Mesendoderm (in vitro differentiated cells): ENCODE data around the gene PEX10.

Experiments used
- DNase-seq: peaks from one replicate; pipeline ENCODE4 v3.0.0; 2013
- H2AK5ac ChIP-seq: 2 replicates; pipeline ENCODE4 v1.6.1; 2013; ENCODE audit warnings: low read length, inconsistent platforms
- H2BK120ac ChIP-seq: 2 replicates; pipeline ENCODE4 v1.6.1; 2013; ENCODE audit warnings: low read depth, mild to moderate bottlenecking, low read length, moderate library complexity, mixed read lengths
- H2BK15ac ChIP-seq: replicated peaks from 2 replicates; pipeline ENCODE4 v1.6.1; 2013; ENCODE audit warnings: low read depth, mild to moderate bottlenecking, moderate library complexity
- H2BK5ac ChIP-seq: 2 replicates; pipeline ENCODE4 v1.6.1; 2013; ENCODE audit warnings: low read length, inconsistent platforms
- H3K18ac ChIP-seq: 2 replicates; pipeline ENCODE4 v1.6.1; 2013; ENCODE audit warnings: mild to moderate bottlenecking, low read length, mixed read lengths
- H3K23ac ChIP-seq: one replicate; pipeline ENCODE4 v1.6.1; 2013; ENCODE audit warnings: low read length
- H3K27ac ChIP-seq: 2 replicates; pipeline ENCODE4 v1.5.1; 2013; ENCODE audit warnings: low read depth, mild to moderate bottlenecking, inconsistent platforms, low read length, moderate library complexity
- H3K27me3 ChIP-seq: 2 replicates; pipeline ENCODE4 v1.6.1; 2013; ENCODE audit warnings: low read length, control low read depth, mild to moderate bottlenecking, inconsistent platforms; ENCODE audit not compliant: insufficient read depth, poor library complexity
- H3K36me3 ChIP-seq: 2 replicates; pipeline ENCODE4 v1.6.1; 2013; ENCODE audit warnings: low read length, inconsistent platforms; ENCODE audit not compliant: control insufficient read depth, insufficient read depth
- H3K4ac ChIP-seq: one replicate; pipeline ENCODE4 v1.6.1; 2013; ENCODE audit warnings: low read depth, mild to moderate bottlenecking, low read length, moderate library complexity
- H3K4me1 ChIP-seq: 2 replicates; pipeline ENCODE4 v1.6.1; 2013; ENCODE audit warnings: low read depth, low read length, inconsistent platforms; ENCODE audit not compliant: control insufficient read depth
- H3K4me2 ChIP-seq: 2 replicates; pipeline ENCODE4 v1.6.1; 2013; ENCODE audit warnings: low read length
- H3K4me3 ChIP-seq: 2 replicates; pipeline ENCODE4 v1.5.1; 2013; ENCODE audit warnings: mild to moderate bottlenecking, low read length
- H3K56ac ChIP-seq: one replicate; pipeline ENCODE4 v1.6.1; 2013; ENCODE audit warnings: low read length
- H3K79me1 ChIP-seq: 2 replicates; pipeline ENCODE4 v1.6.1; 2013; ENCODE audit warnings: low read length, inconsistent platforms
- H3K79me2 ChIP-seq: 2 replicates; pipeline ENCODE4 v1.6.1; 2013; ENCODE audit warnings: mild to moderate bottlenecking, low read length; ENCODE audit not compliant: control insufficient read depth, insufficient read depth
- H3K9ac ChIP-seq: 2 replicates; pipeline ENCODE4 v1.6.1; 2013; ENCODE audit warnings: low read length, inconsistent platforms
- H4K5ac ChIP-seq: one replicate; pipeline ENCODE4 v1.6.1; 2013; ENCODE audit warnings: low read length
- H4K8ac ChIP-seq: one replicate; pipeline ENCODE4 v1.6.1; 2013; ENCODE audit warnings: low read depth, mild to moderate bottlenecking, control low read depth, low read length, moderate library complexity
- WGBS: extraction: QIAGEN DNeasy Blood & Tissue Kit; methylation state at CpG from one replicate; pipeline ENCODE4 v1.1.7; 2013; ENCODE audit warnings: low lambda C conversion rate, missing lambda C conversion rate; ENCODE audit not compliant: insufficient coverage; ENCODE audit errors: extremely low coverage; 5-methylcytosine and 5-hydroxymethylcytosine counted together

The PEX10 gene

DNA sequence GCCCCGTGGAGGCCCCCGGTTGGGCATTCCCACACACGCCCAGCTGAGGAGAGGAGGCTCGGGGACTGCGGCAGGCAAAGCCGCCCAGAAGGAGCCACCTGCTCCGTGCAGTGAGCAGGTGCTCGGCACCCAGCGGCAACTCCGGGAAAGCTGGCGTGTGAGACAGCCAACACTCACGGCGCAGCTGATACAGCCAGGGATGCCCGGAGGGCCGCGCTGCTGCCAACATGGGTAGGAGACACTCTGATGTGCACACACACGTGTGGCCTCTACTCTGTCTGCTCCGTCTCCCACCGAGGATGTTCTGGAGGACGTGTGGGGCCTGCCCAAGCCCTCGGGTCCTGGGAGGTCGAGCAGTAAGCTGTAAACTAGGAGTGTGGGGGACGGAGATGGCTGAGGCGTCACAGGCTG is 33.9 kb downstream of the PEX10 start:
- no CpG with 5 or more reads among the region's 24 CpGs for WGBS

DNA sequence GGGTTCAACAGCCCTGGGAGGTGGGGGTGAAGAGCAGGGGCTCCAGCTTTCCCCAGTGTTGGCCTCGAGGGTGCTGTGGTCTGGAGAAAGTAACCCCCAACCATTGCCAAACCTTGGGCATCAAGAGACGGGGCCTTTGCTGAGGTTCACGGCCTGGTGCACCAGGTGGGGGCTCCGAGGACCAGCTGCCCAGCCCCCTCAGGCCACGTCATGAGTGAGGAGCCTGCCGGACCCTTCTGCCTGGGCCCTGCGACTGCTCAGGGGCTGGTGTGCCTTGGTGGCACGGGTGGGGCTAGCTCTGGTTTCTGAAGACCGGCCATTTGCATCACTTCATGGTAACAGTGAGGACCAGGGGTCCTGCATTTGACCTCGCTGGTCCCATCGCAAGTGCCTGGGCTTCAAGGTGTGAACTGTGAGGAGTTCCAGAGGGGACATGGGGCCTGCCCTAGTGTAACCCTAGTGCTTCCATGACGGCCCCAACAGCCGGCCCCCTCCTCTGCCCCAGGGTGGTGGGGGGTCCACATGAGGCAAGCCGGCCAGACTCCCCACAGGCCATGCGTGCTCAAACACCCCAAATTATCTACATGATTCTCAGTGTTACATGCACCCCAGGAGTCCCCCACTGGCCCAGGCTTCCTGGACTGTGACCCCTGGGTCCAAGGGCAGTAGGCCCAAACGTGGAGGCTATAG is 34.5 kb downstream of the PEX10 start:
- Histone ChIP-seq H3K4ac (no peak overlapping the region), H3K18ac (no peak overlapping the region), H2BK15ac (no peak overlapping the region), H3K27me3 (no peaks in the 10 kb centered on the region), H3K4me3 (no peak overlapping the region), H3K79me2 (no peaks in the 10 kb centered on the region), H3K4me2 (no peak overlapping the region), H3K36me3 (no peaks in the 10 kb centered on the region), H2BK5ac (no peak overlapping the region), H4K5ac (no peak overlapping the region), H4K8ac (no peak overlapping the region), H3K79me1 (no peaks in the 10 kb centered on the region), H3K4me1 (no peaks in the 10 kb centered on the region), H2BK120ac (no peak overlapping the region), H3K56ac (no peak overlapping the region), H2AK5ac (no peak overlapping the region), H3K23ac (no peak overlapping the region), H3K27ac (no peak overlapping the region), H3K9ac (no peak overlapping the region)
- no peak for DNase-seq
- no CpG with 5 or more reads among the region's 16 CpGs for WGBS

More for the DNA sequence above, 33.9 kb downstream of the PEX10 start:
- no peaks in the 10 kb centered on the region for H3K36me3 ChIP-seq
- H3K79me2 ChIP-seq: no peaks in the 10 kb centered on the region
- no peak overlapping the region for H2BK15ac ChIP-seq
- no peak overlapping the region for H3K4me3 ChIP-seq
- DNase-seq: no peak
- H3K79me1 ChIP-seq: no peaks in the 10 kb centered on the region
- no peak overlapping the region for H3K23ac ChIP-seq
- no peak overlapping the region for H3K4me2 ChIP-seq
- no peak overlapping the region for H2AK5ac ChIP-seq
- H3K4me1 ChIP-seq: no peaks in the 10 kb centered on the region
- H3K27me3 ChIP-seq: no peaks in the 10 kb centered on the region
- H4K5ac ChIP-seq: no peak overlapping the region
- no peak overlapping the region for H3K18ac ChIP-seq
- H3K9ac ChIP-seq: no peak overlapping the region
- no peak overlapping the region for H4K8ac ChIP-seq
- no peak overlapping the region for H3K56ac ChIP-seq
- H3K4ac ChIP-seq: no peak overlapping the region
- H2BK120ac ChIP-seq: no peak overlapping the region
- no peak overlapping the region for H2BK5ac ChIP-seq
- no peak overlapping the region for H3K27ac ChIP-seq

DNA sequence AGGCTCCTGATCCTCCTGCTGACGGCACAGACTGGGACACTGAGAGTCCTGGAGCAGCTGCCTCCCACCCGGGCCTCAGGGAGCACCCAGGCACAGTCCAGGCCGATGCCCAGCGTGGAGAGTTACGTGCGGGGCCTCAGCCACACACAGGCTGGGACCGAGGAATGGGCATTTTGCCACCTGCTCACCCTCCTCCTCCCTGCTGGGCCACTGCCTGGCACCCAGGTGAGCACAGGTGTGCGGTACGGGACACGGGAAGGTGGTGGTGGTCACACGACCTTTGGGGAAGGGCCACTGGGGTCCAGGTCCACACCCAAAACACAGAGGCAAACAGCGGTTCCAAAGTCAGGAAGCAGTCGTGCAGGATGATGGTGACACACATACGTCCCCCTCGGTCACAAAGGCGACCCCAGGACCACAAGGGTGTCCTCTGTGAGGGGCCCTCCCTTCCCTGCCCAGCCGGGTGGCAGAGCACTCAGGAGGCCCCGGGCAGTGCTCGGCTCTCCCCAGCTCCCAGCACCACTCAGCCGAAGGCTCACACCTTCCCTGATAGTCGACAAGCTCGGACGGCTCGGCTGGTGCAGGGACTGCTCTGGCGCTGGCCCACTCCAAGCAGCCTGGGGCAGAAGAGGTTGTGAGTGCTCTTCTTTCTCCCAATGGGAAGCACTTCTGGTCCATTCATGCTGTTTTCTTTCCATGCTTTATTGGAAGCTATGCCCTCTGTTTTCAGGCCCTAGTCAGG is 35.3 kb downstream of the PEX10 start:
- H2BK120ac ChIP-seq: no peak overlapping the region
- H3K56ac ChIP-seq: no peak overlapping the region
- no peak overlapping the region for H3K4ac ChIP-seq
- no peak overlapping the region for H2BK5ac ChIP-seq
- H3K23ac ChIP-seq: no peak overlapping the region
- H3K79me1 ChIP-seq: no peaks in the 10 kb centered on the region
- H3K27me3 ChIP-seq: no peaks in the 10 kb centered on the region
- no peak overlapping the region for H3K18ac ChIP-seq
- H3K9ac ChIP-seq: no peak overlapping the region
- H4K5ac ChIP-seq: no peak overlapping the region
- H3K27ac ChIP-seq: no peak overlapping the region
- H3K4me3 ChIP-seq: no peak overlapping the region
- H3K79me2 ChIP-seq: no peaks in the 10 kb centered on the region
- no peak overlapping the region for H2AK5ac ChIP-seq
- H2BK15ac ChIP-seq: no peak overlapping the region
- WGBS: no CpG with 5 or more reads among the region's 25 CpGs
- H3K4me2 ChIP-seq: no peak overlapping the region
- no peaks in the 10 kb centered on the region for H3K36me3 ChIP-seq
- no peak overlapping the region for H4K8ac ChIP-seq
- no peaks in the 10 kb centered on the region for H3K4me1 ChIP-seq
- no peak for DNase-seq

GRCh38 chr1:2376261-2376741 is 36.1 kb downstream of the PEX10 start:
- Histone ChIP-seq H3K4ac (no peak overlapping the region), H3K9ac (no peak overlapping the region), H3K79me1 (no peaks in the 10 kb centered on the region), H3K4me1 (no peaks in the 10 kb centered on the region), H4K5ac (no peak overlapping the region), H3K36me3 (no peaks in the 10 kb centered on the region), H3K27ac (no peak overlapping the region), H3K4me3 (no peak overlapping the region), H4K8ac (no peak overlapping the region), H3K27me3 (no peaks in the 10 kb centered on the region), H3K18ac (no peak overlapping the region), H2BK15ac (no peak overlapping the region), H3K79me2 (no peaks in the 10 kb centered on the region), H3K56ac (no peak overlapping the region), H3K23ac (no peak overlapping the region), H2AK5ac (no peak overlapping the region), H3K4me2 (no peak overlapping the region), H2BK5ac (no peak overlapping the region), H2BK120ac (no peak overlapping the region)
- no peak for DNase-seq
- no CpG with 5 or more reads among the region's 23 CpGs for WGBS

- H3K27ac ChIP-seq: no peak overlapping the region
- no peak for DNase-seq
- H2AK5ac ChIP-seq: no peak overlapping the region
- no peak overlapping the region for H3K56ac ChIP-seq
- H3K36me3 ChIP-seq: no peaks in the 10 kb centered on the region
- no CpG with 5 or more reads among the region's 7 CpGs for WGBS
- H3K79me2 ChIP-seq: no peaks in the 10 kb centered on the region
- H3K79me1 ChIP-seq: no peaks in the 10 kb centered on the region
- H2BK15ac ChIP-seq: no peak overlapping the region
- H3K18ac ChIP-seq: no peak overlapping the region
- no peak overlapping the region for H2BK120ac ChIP-seq
- no peak overlapping the region for H3K23ac ChIP-seq
- H2BK5ac ChIP-seq: no peak overlapping the region
- no peak overlapping the region for H3K9ac ChIP-seq
- no peaks in the 10 kb centered on the region for H3K4me1 ChIP-seq
- H3K4ac ChIP-seq: no peak overlapping the region
- no peak overlapping the region for H3K4me3 ChIP-seq
- no peaks in the 10 kb centered on the region for H3K27me3 ChIP-seq
- no peak overlapping the region for H4K8ac ChIP-seq
- H3K4me2 ChIP-seq: no peak overlapping the region
- no peak overlapping the region for H4K5ac ChIP-seq
These were observed 36.5 kb downstream of the PEX10 start for GRCh38 chr1:2375923-2376260.
